BLaER1 (cell line): ENCODE data around the gene DDX27.

Experiments
- H3K27ac ChIP-seq: shearing (Covaris generic); formaldehyde crosslinking; 2 replicates; pipeline ENCODE4 v1.8.1; 2022
- H3K27me3 ChIP-seq: shearing (Covaris generic); formaldehyde crosslinking; 2 replicates; pipeline ENCODE4 v1.8.1; 2022
- H3K36me3 ChIP-seq: shearing (Covaris generic); formaldehyde crosslinking; 2 replicates; pipeline ENCODE4 v1.8.1; 2022
- H3K4me1 ChIP-seq: shearing (Covaris generic); formaldehyde crosslinking; 2 replicates; pipeline ENCODE4 v1.8.1; 2022
- H3K4me2 ChIP-seq: shearing (Covaris generic); formaldehyde crosslinking; 2 replicates; pipeline ENCODE4 v1.8.1; 2022
- H3K4me3 ChIP-seq: shearing (Covaris generic); formaldehyde crosslinking; 2 replicates; pipeline ENCODE4 v1.8.1; 2022
- H3K9ac ChIP-seq: shearing (Covaris generic); formaldehyde crosslinking; 2 replicates; pipeline ENCODE4 v1.8.1; 2022
- H3K9me3 ChIP-seq: shearing (Covaris generic); formaldehyde crosslinking; 2 replicates; pipeline ENCODE4 v1.8.1; 2022
- H4K20me1 ChIP-seq: shearing (Covaris generic); formaldehyde crosslinking; 2 replicates; pipeline ENCODE4 v1.8.1; 2022
- Cebpa-rat ChIP-seq: shearing (Covaris generic); IDR thresholded peaks from 2 replicates; pipeline ENCODE4 v1.8.1; 2022

Gene DDX27

GRCh38 chr20:49281913-49282467 is 62.8 kb downstream of the DDX27 start:
- Histone ChIP-seq H4K20me1 (peaks cover 84% of the 10 kb centered on the region), H3K4me1 (peaks cover 48% of the 10 kb centered on the region), H3K9ac (peak overlapping the region; percentile 6; the same call in 1 of the 2 replicates), H3K9me3 (peaks cover 77% of the 10 kb centered on the region), H3K27me3 (no peaks in the 10 kb centered on the region), H3K4me2 (peak overlapping the region; percentile 89), H3K4me3 (peak overlapping the region; percentile 82), H3K36me3 (peaks cover 82% of the 10 kb centered on the region), H3K27ac (peak overlapping the region; percentile 97; the same call in 1 of the 2 replicates)
- no peak for TF ChIP-seq Cebpa-rat

DNA sequence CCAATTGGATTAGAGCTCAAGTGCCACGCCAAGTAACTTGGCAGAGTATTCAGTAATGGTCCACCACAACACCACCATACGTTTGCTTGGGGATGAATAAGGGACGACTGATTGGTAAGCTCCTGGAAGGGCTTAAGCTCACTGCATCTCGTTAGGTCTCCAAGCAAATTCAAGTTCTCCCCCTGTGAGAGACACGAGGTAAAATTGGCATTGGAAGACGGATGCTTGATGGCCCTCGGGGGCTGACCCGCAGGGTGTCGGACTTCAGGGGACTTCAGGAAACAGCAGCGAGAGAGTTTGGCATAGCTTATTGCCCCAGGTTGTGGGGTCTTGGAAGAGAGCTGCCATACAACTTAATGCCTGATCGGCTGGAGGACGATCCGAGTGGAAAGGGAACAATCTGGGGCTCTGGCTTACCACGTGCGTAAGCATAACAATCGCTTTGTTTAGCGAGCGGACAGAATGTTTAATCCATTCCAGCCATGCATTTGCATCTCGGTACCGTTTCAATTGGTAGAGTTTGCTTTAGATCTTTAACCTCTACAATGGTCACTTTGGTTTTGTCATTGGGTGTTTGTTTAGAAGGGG is 63.5 kb downstream of the DDX27 start:
- TF ChIP-seq Cebpa-rat: no peak
- Histone ChIP-seq H3K4me1 (peaks cover 48% of the 10 kb centered on the region), H3K36me3 (peaks cover 88% of the 10 kb centered on the region), H3K9me3 (peaks cover 83% of the 10 kb centered on the region), H3K27me3 (no peaks in the 10 kb centered on the region), H3K4me3 (peak overlapping the region; percentile 82), H3K4me2 (peak overlapping the region; percentile 89), H3K9ac (no peak overlapping the region; the same call in 1 of the 2 replicates), H4K20me1 (peaks cover 90% of the 10 kb centered on the region), H3K27ac (no peak overlapping the region)

- Histone ChIP-seq H3K36me3 (peaks cover 94% of the 10 kb centered on the region), H3K9ac (no peak overlapping the region), H3K27me3 (no peaks in the 10 kb centered on the region), H4K20me1 (peaks cover 96% of the 10 kb centered on the region), H3K4me3 (peak overlapping the region; percentile 82), H3K27ac (no peak overlapping the region), H3K4me2 (peak overlapping the region; percentile 89), H3K4me1 (peaks cover 48% of the 10 kb centered on the region), H3K9me3 (peaks cover 83% of the 10 kb centered on the region)
- no peak for TF ChIP-seq Cebpa-rat
Observed at GRCh38 chr20:49283176-49283702, 64.0 kb downstream of the DDX27 start.

DNA sequence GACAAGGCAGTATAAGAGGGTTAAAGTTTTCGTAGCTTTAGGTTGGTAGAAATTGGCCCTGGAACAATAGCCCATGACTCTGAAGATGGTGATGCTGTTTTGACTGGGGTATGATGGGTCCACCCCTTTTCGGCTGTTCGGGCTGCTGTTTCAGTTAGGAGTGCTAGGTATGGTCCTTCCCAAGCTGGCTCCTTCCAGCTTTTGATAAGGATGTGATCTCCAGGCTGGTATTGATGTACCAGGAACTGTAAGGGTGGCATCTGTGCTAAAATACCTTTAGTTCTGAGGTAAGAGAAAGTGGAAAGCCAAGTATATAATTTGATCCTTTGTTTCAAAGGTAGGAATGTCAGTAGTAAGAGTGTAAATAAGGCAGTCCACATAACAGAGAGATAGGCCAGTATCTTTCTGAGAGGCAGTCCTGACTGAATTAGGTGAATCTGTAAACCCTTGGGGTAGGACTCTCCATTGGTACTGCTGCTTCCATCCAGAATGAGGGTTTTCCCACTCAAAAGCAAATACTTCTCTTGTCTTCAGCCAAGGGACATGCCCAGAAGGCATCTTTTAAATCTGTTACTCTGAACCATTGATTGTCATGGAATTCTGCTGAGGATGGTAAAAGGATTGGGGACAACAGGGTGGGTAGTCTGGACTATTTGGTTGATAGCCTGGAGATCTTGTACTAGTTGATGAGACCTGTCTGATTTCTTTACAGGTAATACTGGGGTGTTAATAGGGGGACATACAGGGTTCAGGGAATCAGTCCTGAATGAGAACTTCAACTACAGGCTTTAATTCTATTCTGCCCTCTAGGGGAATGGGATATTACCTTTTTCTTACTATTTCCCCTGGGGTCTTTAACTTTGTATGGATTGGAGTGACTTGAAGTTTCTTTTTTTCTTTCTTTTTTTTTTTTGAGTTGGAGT is 64.7 kb downstream of the DDX27 start:
- Histone ChIP-seq H4K20me1 (peaks cover 100% of the 10 kb centered on the region), H3K9me3 (peaks cover 83% of the 10 kb centered on the region), H3K4me2 (peak overlapping the region; percentile 89), H3K4me3 (peak overlapping the region; percentile 82), H3K36me3 (peaks cover 100% of the 10 kb centered on the region), H3K27ac (no peak overlapping the region), H3K27me3 (no peaks in the 10 kb centered on the region), H3K9ac (no peak overlapping the region), H3K4me1 (peaks cover 48% of the 10 kb centered on the region)
- no peak for TF ChIP-seq Cebpa-rat

DNA sequence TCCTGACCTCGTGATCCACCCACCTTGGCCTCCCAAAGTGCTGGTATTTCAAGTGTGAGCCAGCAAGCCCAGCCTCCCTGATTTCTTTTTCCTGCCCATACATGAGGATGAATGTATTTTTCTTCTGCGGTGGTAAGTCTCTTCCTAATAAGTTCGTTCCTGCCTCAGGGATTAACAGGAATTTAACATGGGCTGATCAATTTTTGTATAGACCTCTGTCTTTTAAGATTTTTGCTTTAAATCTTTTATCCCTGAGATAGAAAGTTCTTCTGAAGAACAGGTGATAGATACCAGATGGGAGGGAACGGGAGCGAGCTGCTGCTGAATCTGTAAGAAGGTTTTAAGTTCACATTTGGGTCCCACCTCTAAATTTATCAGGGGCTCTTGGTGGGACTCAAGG is 65.6 kb downstream of the DDX27 start:
- peaks cover 100% of the 10 kb centered on the region for H4K20me1 ChIP-seq
- peaks cover 100% of the 10 kb centered on the region for H3K36me3 ChIP-seq
- H3K27me3 ChIP-seq: no peaks in the 10 kb centered on the region
- H3K9ac ChIP-seq: no peak overlapping the region
- no peak overlapping the region for H3K27ac ChIP-seq
- H3K4me3 ChIP-seq: peak overlapping the region; percentile 82
- H3K4me2 ChIP-seq: peak overlapping the region; percentile 89; the same call in 1 of the 2 replicates
- H3K4me1 ChIP-seq: peaks cover 48% of the 10 kb centered on the region
- TF ChIP-seq Cebpa-rat: no peak
- peaks cover 78% of the 10 kb centered on the region for H3K9me3 ChIP-seq

- peaks cover 44% of the 10 kb centered on the region for H3K4me1 ChIP-seq
- H3K36me3 ChIP-seq: peaks cover 100% of the 10 kb centered on the region
- H3K27me3 ChIP-seq: no peaks in the 10 kb centered on the region
- H3K27ac ChIP-seq: no peak overlapping the region
- no peak for TF ChIP-seq Cebpa-rat
- peak overlapping the region; percentile 82 for H3K4me3 ChIP-seq
- H3K9ac ChIP-seq: no peak overlapping the region
- H3K4me2 ChIP-seq: peak overlapping the region; percentile 89; the same call in 1 of the 2 replicates
- peaks cover 100% of the 10 kb centered on the region for H4K20me1 ChIP-seq
- H3K9me3 ChIP-seq: peaks cover 74% of the 10 kb centered on the region
Observed at GRCh38 chr20:49285233-49285668, 66.0 kb downstream of the DDX27 start.

DNA sequence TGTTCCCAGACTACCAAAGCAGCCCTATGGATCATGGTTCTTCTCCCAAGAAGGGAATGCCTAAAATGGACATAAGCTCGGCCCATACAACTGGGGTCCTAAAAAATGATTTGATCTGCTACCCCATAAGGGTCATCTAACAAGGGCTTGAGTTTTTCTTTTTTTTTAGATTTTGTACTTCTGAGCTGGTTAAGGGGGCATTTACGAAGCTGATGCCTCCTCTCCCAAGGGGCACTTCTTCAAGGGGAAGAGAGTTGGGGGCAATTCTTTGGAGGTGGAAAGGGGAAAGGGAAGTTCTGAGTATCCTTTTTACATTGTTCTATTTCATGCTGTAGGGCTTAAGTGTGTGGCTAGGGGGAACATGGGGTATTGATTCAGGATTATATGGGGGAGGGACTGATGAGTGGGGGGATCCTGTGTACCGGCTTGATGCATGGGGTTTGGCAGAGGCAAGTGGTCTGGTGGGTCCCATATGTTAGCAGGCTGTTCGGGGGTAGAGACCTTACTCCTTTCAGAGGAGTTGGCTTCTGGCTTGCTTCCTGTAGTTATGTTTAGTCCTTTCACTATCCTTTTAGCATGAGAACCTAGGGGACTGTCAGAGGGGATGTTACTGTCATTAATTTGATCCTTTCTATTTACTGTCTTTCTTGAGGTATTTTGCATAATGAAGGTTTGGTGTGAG is 66.7 kb downstream of the DDX27 start:
- Histone ChIP-seq H3K9me3 (peaks cover 67% of the 10 kb centered on the region), H3K36me3 (peaks cover 100% of the 10 kb centered on the region), H3K4me1 (peaks cover 37% of the 10 kb centered on the region), H3K4me3 (peak overlapping the region; percentile 82), H3K4me2 (peak overlapping the region; percentile 89; the same call in 1 of the 2 replicates), H3K27me3 (no peaks in the 10 kb centered on the region), H3K9ac (no peak overlapping the region), H4K20me1 (peaks cover 100% of the 10 kb centered on the region), H3K27ac (no peak overlapping the region)
- no peak for TF ChIP-seq Cebpa-rat

- Histone ChIP-seq H3K27ac (no peak overlapping the region), H3K27me3 (no peaks in the 10 kb centered on the region), H4K20me1 (peaks cover 100% of the 10 kb centered on the region), H3K4me3 (peak overlapping the region; percentile 82), H3K4me1 (peaks cover 28% of the 10 kb centered on the region), H3K9ac (no peak overlapping the region), H3K9me3 (peaks cover 58% of the 10 kb centered on the region), H3K36me3 (peaks cover 100% of the 10 kb centered on the region), H3K4me2 (no peak overlapping the region)
- no peak for TF ChIP-seq Cebpa-rat
Observed at GRCh38 chr20:49286689-49287551, 67.7 kb downstream of the DDX27 start.
